WERI-Rb-1 (cell line): ENCODE measurements around the gene RUBCN.

Source experiments
- DNase-seq: peaks from one replicate; pipeline ENCODE4 v3.0.0-alpha.2; 2020
- H3K27ac ChIP-seq: fragments of 250-450 bp; sonication (Bioruptor Pico); 2 replicates; pipeline ENCODE4 v1.5.1; 2020; ENCODE audit warnings: mild to moderate bottlenecking, moderate library complexity
- H3K27me3 ChIP-seq: fragments of 250-450 bp; sonication (Bioruptor Pico); 2 replicates; pipeline ENCODE4 v1.5.1; 2021; ENCODE audit warnings: mild to moderate bottlenecking, low read depth, moderate library complexity; ENCODE audit not compliant: insufficient read depth, severe bottlenecking
- H3K36me3 ChIP-seq: fragments of 250-450 bp; sonication (Bioruptor Pico); 2 replicates; pipeline ENCODE4 v1.5.1; 2020; ENCODE audit warnings: mild to moderate bottlenecking, moderate library complexity
- H3K4me3 ChIP-seq: 2 replicates; pipeline ENCODE4 v1.5.1; 2011; ENCODE audit warnings: low read depth, mild to moderate bottlenecking, control low read depth, low read length
- H3K9me3 ChIP-seq: fragments of 250-450 bp; sonication (Bioruptor Pico); 2 replicates; pipeline ENCODE4 v1.5.1; 2021; ENCODE audit warnings: mild to moderate bottlenecking, moderate library complexity; ENCODE audit not compliant: severe bottlenecking
- TF ChIP-seq, protein P1 (sequence below): IDR thresholded peaks from 2 replicates; pipeline ENCODE4 v1.5.1; 2011; ENCODE audit warnings: low read depth, mild to moderate bottlenecking, control low read depth, inconsistent platforms, low read length

Gene RUBCN

DNA sequence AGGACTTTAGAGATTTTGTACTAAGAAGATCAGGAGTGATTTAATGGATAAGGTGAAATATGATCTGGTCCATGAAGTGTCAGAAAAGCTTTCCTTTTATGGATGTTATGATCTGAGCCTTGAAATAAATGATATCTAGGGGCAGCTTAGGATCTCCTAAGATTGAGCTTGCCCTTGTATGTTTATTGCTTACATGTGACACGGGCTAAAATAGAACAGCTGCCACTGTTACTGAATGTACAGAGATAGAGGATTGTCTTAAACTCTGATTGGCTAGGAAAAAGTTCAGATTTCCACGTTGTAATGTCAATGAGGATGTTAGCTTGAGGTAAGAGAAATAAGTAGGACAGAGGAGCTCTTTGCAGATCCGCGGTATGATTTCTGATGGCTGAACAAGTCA, 21.8 kb upstream of the RUBCN start:
- Histone ChIP-seq H3K27me3 (no peaks in the 10 kb centered on the region), H3K9me3 (no peaks in the 10 kb centered on the region), H3K4me3 (no peak overlapping the region), H3K36me3 (no peaks in the 10 kb centered on the region), H3K27ac (no peak overlapping the region)
- DNase-seq = no peak
- TF ChIP-seq, protein P1, sequence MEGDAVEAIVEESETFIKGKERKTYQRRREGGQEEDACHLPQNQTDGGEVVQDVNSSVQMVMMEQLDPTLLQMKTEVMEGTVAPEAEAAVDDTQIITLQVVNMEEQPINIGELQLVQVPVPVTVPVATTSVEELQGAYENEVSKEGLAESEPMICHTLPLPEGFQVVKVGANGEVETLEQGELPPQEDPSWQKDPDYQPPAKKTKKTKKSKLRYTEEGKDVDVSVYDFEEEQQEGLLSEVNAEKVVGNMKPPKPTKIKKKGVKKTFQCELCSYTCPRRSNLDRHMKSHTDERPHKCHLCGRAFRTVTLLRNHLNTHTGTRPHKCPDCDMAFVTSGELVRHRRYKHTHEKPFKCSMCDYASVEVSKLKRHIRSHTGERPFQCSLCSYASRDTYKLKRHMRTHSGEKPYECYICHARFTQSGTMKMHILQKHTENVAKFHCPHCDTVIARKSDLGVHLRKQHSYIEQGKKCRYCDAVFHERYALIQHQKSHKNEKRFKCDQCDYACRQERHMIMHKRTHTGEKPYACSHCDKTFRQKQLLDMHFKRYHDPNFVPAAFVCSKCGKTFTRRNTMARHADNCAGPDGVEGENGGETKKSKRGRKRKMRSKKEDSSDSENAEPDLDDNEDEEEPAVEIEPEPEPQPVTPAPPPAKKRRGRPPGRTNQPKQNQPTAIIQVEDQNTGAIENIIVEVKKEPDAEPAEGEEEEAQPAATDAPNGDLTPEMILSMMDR = no peak

DNA sequence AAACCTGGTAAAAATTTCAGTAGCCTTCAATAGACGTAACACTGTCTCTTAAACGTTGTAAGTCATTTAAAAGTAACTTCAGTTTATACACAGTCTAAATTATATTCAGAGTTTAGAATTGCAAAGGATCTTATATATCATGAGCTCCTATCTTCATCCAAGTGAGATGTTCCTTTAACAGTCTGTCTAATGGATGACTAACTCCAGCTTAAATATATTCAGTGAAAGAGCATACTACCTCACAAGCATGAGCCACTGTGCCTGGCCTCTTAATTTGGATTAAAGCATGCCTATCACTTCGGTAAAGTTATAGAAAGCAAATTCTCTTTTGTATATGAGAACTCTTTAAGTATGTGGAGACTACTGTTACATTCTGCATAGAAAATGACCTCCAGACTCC, 20.0 kb upstream of the RUBCN start:
- TF ChIP-seq, protein P1 = no peak
- no peak overlapping the region for H3K4me3 ChIP-seq
- no peaks in the 10 kb centered on the region for H3K36me3 ChIP-seq
- DNase-seq = no peak
- H3K9me3 ChIP-seq = no peaks in the 10 kb centered on the region
- no peaks in the 10 kb centered on the region for H3K27me3 ChIP-seq
- no peak overlapping the region for H3K27ac ChIP-seq

DNA sequence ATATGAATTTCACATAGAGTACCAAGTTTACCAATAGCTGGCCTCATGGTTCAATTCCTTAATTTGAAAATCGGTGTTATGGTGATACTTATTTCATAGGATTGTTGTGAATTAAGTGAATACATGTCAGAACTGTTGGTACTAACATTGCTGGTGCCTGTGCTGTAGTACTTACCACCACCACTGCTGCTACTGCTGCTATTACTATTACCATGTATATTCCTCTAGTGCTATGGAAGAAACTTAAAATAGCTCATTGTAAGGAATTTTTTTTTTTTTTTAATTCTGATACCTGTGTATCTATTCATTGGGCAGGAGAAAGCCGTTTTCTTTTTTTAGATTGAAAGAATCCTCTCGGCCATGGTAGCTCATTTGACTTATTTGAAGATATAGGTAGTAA, 16.6 kb upstream of the RUBCN start:
- Histone ChIP-seq H3K27me3 (no peaks in the 10 kb centered on the region), H3K9me3 (no peaks in the 10 kb centered on the region), H3K4me3 (no peak overlapping the region), H3K27ac (no peak overlapping the region), H3K36me3 (no peaks in the 10 kb centered on the region)
- TF ChIP-seq, protein P1 = no peak
- DNase-seq = no peak

DNA sequence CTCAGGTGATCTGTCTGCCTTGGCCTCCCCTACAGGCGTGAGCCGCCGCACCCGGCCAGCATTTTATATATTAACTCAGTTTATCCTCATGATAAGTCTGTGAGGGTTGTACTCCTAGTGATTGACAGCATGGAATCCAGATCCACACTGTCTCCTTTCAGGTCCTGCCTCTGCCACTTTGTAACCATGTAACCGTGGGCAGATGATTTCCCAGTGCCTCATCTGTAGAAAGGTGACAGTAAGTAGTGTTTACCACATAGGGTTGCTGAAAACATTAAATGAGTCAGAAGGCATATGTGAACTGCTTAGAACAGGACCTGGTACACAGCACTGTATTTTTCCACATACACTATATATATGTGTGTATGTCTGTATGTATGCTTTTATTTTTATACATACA, 15.4 kb upstream of the RUBCN start:
- TF ChIP-seq, protein P1 = no peak
- Histone ChIP-seq H3K27ac (no peak overlapping the region), H3K36me3 (no peaks in the 10 kb centered on the region), H3K27me3 (no peaks in the 10 kb centered on the region), H3K9me3 (no peaks in the 10 kb centered on the region), H3K4me3 (no peak overlapping the region)
- no peak for DNase-seq

DNA sequence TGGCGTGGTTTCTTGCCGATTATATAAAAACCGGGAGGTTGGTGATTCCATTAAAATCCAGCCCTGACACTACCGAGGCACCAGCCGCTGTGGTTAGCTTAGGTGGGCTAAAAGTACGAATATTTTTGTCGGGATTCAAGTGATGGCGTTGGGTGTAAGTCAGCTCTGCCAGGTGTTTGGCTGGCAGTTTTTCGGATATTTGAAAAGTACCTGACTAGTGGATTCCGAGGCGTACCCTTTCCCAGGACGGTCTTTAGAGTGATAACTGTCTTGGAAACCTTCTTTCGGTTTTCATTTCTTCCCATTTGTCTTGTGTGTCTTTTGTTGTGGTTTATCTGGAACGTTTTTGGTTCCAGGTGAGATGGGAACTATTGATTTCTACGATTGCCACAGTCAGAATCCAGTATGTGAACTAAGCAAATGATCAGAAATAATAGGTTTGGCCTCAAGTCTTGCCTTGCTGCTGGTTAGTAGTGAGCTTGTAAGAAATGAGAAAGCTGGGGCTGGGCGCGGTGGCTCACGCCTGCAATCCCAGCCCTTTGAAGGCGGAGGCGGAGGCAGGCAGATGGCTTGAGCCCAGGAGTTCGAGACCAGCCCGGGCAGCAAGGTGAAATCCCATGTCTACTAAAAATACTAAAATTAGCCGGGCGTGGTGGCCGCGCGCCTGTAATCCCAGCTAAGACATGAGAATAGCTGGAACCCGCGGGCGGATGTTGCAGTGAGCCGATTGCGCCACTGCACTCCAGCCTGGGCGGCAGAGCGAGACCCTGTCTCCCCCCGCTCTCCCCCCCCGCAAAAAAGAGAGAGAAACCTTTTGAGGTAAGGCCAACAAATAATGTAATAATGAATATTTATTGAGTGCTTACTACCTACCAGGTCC, 14.4 kb upstream of the RUBCN start:
- peak; percentile 56 for DNase-seq
- H3K4me3 ChIP-seq = peak overlapping the region; percentile 66
- TF ChIP-seq, protein P1 = no peak
- no peaks in the 10 kb centered on the region for H3K27me3 ChIP-seq
- no peaks in the 10 kb centered on the region for H3K9me3 ChIP-seq
- no peaks in the 10 kb centered on the region for H3K36me3 ChIP-seq
- peak overlapping the region; percentile 75; the same call in 1 of the 2 replicates for H3K27ac ChIP-seq
